Activated CD4-positive, alpha-beta T cell treated with anti-CD3 and anti-CD28 coated beads for 48 hours (primary cell): ENCODE measurements around the gene CTNNA3.

Experiments used
- DNase-seq: peaks from one replicate; pipeline ENCODE4 v3.0.0-alpha.2; 2020

Gene CTNNA3

GRCh38 chr10:66246177-66246576 lies 1449.8 kb downstream of the CTNNA3 start:
- no peak for DNase-seq

DNA sequence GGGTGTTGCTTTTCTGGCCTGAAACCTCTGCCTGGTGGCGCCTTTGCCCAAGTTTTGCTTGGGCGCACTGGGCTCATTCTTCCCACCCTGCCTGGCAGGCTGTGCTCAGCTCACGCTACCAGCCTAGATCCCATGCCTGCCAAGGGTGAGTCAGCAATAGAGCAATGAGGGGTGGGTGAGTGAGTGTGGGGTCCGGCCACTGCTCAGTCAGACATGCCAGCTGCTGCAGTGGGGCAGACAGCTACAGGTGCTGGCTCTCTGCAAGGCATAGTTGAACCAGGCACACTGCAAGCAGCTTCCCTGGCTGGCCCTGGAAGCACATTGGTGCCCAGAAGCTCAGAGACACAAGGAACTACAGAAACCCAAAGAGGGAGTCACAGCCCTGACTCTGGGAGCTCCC lies 1451.0 kb downstream of the CTNNA3 start:
- DNase-seq, result no peak

DNA sequence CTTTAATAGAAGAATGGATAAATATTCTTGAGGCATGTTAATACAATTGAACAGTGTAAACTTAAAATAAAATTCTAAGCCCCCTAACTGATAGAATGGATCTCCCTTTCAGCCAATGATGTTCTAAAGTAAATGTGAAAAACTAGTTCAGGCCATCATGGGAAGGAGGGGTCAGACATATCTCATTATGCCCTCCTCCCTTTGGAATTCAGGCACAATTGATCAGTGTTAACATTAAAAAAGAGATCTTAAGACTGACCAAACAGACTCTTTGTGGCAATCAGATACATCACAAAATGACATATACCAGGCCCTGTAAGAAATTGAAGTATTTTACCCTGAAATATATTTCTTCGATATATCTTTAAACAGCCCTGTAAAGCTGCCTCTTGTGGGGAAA lies 1453.1 kb downstream of the CTNNA3 start:
- DNase-seq, result no peak

DNA sequence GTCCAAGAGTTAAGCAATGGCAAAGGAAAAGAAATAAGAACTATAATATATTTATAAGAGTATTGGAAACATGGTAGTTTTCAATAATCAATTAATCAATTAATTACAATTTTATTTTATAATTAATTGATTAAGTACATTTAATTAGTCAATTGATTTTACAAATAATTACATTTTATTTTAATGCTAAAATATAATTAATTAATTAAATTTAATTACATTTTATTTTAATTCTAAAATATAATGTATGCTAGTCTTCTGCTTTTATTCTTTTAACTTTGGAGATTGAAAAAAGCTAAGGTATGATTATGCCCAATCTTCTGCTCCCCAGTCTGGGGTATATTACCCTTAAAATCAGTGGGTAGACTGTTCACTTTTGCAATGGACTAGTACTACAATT lies 1456.9 kb downstream of the CTNNA3 start:
- no peak for DNase-seq

GRCh38 chr10:66238343-66238742 lies 1457.7 kb downstream of the CTNNA3 start:
- DNase-seq, result no peak

DNA sequence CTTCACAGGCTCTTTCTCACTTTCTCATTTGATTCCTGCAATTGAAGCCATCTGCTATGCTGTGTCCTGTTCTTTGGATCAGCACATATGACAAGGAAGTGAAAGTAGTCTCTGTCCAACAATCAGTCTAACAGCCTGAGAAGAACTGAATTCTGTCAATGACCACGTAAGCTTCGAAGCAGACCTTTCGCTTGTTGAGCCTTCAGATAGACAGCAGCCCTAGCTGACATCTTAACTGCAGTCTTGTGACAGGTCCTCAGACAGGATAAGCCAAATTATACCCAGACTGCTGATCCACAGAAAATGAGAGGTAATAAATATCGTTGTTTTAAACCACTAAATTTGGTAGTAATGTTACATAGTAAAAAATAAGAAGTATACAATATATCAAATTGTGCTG lies 1461.1 kb downstream of the CTNNA3 start:
- DNase-seq, result no peak

- DNase-seq, result no peak
Observed at GRCh38 chr10:66228887-66229286, 1467.1 kb downstream of the CTNNA3 start.

GRCh38 chr10:66223656-66224055 lies 1472.3 kb downstream of the CTNNA3 start:
- DNase-seq, result no peak

- no peak for DNase-seq
Observed at GRCh38 chr10:66222462-66223046, 1473.4 kb downstream of the CTNNA3 start.

DNA sequence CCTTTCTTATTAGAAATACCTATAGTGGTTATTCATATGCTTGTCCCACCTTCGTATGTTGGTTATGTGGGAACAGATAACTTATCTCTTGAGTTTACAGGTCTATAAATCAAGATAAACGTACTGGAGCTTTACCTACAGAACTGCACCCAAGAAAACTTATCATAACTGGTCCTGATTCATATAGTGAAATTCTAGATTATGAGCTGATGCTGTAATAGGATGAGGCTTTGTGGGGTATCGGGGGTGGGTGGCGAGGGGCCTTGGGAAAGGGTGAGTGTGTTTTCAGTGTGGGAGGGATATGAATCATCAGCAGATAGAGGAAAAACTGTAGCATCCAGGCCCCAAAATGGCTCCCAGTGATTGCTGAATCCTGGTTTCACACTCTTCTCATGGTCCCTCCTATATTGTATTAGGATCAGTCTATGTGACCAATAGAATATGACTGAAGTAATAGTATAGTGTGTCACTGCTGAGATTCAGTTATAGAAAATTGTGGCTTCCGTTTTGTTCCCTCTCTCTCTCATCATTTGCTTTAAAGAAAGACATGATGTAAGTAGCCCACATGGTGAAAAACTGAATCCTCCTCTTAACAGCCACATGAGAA lies 1476.9 kb downstream of the CTNNA3 start:
- DNase-seq, result peak; percentile 50

DNA sequence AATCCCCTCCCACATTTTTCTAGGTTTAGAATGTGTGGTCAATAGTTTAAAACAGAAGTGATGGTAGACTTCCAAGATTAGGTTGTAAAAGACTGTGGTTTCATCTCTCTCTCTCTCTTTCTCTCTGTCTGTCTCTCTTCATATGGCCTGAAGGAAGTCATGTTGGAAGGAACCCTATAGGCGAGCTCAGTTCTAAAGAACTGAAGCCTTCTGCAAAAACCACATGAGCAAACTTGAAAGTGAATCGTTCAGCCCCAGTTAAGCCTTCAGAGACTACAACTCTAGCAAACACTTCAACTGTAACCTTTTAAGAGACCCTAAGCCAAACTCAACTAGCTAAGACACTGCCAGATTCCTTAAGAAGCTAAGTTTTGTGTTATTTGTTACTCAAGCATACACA lies 1477.7 kb downstream of the CTNNA3 start:
- no peak for DNase-seq

GRCh38 chr10:66215920-66216319 lies 1480.1 kb downstream of the CTNNA3 start:
- DNase-seq, result no peak

GRCh38 chr10:66214721-66215404 lies 1481.1 kb downstream of the CTNNA3 start:
- peak; percentile 5 for DNase-seq

GRCh38 chr10:66209025-66209424 lies 1487.0 kb downstream of the CTNNA3 start:
- no peak for DNase-seq

DNA sequence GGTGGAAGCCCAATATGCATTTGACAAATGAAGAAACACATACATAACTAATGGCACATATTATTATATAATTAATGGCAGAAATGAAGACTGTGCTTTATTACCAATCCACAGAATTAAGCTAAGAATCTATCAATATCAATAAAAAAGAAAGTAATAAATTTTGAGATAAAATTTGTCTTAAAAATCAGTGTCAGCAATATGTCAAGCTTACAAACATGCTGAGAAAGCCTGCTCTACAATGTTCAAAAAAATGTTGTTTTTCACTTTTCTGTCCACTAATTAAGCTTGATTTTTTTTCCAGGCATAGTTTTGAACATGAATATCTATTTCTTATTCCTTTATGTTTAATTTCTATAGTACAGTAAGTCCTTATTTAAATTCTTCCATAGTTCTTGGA lies 1491.2 kb downstream of the CTNNA3 start:
- DNase-seq, result no peak

- no peak for DNase-seq
Observed at GRCh38 chr10:66202101-66202500, 1493.9 kb downstream of the CTNNA3 start.

DNA sequence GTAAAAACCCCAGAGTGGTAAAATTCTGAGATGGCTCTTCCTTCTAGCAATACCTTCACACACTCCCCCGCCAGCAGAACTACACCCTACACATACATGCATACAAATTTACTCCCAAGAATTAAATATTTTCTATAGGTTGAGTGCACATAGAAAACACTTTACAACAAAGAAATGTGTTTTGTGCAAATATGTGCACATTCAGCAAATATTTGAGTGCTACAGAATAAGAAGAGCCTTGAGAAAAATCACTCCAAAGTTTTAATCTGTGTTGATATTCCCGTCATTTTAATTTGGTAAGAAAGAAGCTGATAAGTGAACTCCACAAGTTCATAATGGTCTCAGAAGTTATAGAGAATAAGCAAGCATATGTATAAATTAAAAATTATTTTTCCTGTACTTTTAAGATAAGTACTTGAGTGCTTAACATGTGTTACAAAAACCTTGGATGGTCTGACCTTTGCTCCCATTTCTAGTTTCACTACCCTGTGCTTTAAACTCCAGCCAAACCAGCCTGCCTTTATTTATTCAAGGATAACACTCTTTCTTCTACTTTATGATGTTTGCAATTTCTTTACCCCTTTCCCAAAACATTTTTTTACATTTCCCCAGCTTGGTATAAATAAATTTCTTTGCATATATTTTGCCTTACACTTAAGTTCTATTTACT lies 1503.7 kb downstream of the CTNNA3 start:
- DNase-seq, result no peak

- DNase-seq, result no peak
Observed at GRCh38 chr10:66190413-66190812, 1505.6 kb downstream of the CTNNA3 start.

DNA sequence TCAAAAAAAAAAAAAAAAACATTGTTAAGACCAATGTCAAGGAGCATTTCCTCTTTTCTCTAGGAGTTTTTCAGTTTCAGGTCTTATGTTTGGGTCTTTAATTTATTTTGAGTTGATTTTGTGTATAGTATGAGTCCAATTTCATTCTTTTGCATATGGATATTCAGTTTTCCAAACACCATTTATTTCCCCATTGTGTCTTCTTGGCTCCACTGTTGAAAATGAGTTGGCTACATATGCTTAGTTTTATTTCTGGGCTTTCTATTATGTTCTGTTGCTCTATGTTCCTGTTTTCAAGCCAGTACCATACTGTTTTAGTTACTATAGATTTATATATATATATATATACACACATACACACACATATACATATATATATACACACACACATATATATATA lies 1506.7 kb downstream of the CTNNA3 start:
- DNase-seq, result no peak

- no peak for DNase-seq
Observed at GRCh38 chr10:66187053-66187733, 1508.8 kb downstream of the CTNNA3 start.

- no peak for DNase-seq
Observed at GRCh38 chr10:66183028-66183427, 1513.0 kb downstream of the CTNNA3 start.

GRCh38 chr10:66180581-66181318 lies 1515.2 kb downstream of the CTNNA3 start:
- peak; percentile 3 for DNase-seq

GRCh38 chr10:66180021-66180420 lies 1516.0 kb downstream of the CTNNA3 start:
- no peak for DNase-seq
